ENCODE measurements around the gene DIRAS3.
"Not testable (repeated sequence)": the region's sequence is repeated elsewhere in the genome, so short reads cannot be mapped to it uniquely, and the experiment has no call there.

DIRAS3 gene

GRCh38 chr1:68081775-68082283, 31.4 kb upstream of the DIRAS3 start:
- DNase-seq (ENCODE audit: low read depth) = no peak
- H3K4me3 ChIP-seq (ENCODE audit: low read depth, low read length) = no peak overlapping the region
- no peak for TF ChIP-seq POLR2A (IDR thresholded peaks at IDR 0.05; ENCODE audit: extremely low read depth, insufficient read length)
- no peak for TF ChIP-seq CTCF (IDR thresholded peaks at IDR 0.05; ENCODE audit: low read depth, low read length)
- no peak for TF ChIP-seq MYC (IDR thresholded peaks at IDR 0.05; ENCODE audit: low read depth, low read length)
- TF ChIP-seq MAX (IDR thresholded peaks at IDR 0.05; ENCODE audit: low read depth, low read length) = no peak

- H3K4me3 ChIP-seq (ENCODE audit: low read depth, low read length) = no peak overlapping the region
- DNase-seq (ENCODE audit: low read depth) = no peak
- no peak for TF ChIP-seq CTCF (IDR thresholded peaks at IDR 0.05; ENCODE audit: low read depth, low read length)
- TF ChIP-seq MAX (IDR thresholded peaks at IDR 0.05; ENCODE audit: low read depth, low read length) = no peak
- TF ChIP-seq POLR2A (IDR thresholded peaks at IDR 0.05; ENCODE audit: extremely low read depth, insufficient read length) = no peak
Observed at GRCh38 chr1:68078647-68079046, 28.2 kb upstream of the DIRAS3 start.

- no peak for TF ChIP-seq POLR2A (IDR thresholded peaks at IDR 0.05; ENCODE audit: extremely low read depth, insufficient read length)
- TF ChIP-seq MAX (IDR thresholded peaks at IDR 0.05; ENCODE audit: low read depth, low read length) = no peak
- no peak for TF ChIP-seq CTCF (IDR thresholded peaks at IDR 0.05; ENCODE audit: low read depth, low read length)
- TF ChIP-seq MYC (IDR thresholded peaks at IDR 0.05; ENCODE audit: low read depth, low read length) = no peak
- no peak overlapping the region for H3K4me3 ChIP-seq (ENCODE audit: low read depth, low read length)
- no peak for DNase-seq (ENCODE audit: low read depth)
Observed at GRCh38 chr1:68074472-68074871, 24.0 kb upstream of the DIRAS3 start.

- H3K4me3 ChIP-seq (ENCODE audit: low read depth, low read length) = no peak overlapping the region
- DNase-seq (ENCODE audit: low read depth) = no peak
- no peak for TF ChIP-seq MYC (IDR thresholded peaks at IDR 0.05; ENCODE audit: low read depth, low read length)
- TF ChIP-seq CTCF (IDR thresholded peaks at IDR 0.05; ENCODE audit: low read depth, low read length) = no peak
- TF ChIP-seq MAX (IDR thresholded peaks at IDR 0.05; ENCODE audit: low read depth, low read length) = no peak
- no peak for TF ChIP-seq POLR2A (IDR thresholded peaks at IDR 0.05; ENCODE audit: extremely low read depth, insufficient read length)
Observed at GRCh38 chr1:68065766-68066165, 15.3 kb upstream of the DIRAS3 start.

GRCh38 chr1:68058053-68058452, 7.6 kb upstream of the DIRAS3 start:
- not testable (repeated sequence) for DNase-seq (ENCODE audit: low read depth); H3K4me3 ChIP-seq (ENCODE audit: low read depth, low read length)

- DNase-seq (ENCODE audit: low read depth) = no peak
- no peak overlapping the region for H3K4me3 ChIP-seq (ENCODE audit: low read depth, low read length)
- TF ChIP-seq MYC (IDR thresholded peaks at IDR 0.05; ENCODE audit: low read depth, low read length) = no peak
Observed at GRCh38 chr1:68057564-68057963, 7.1 kb upstream of the DIRAS3 start.

GRCh38 chr1:68057050-68057449, 6.6 kb upstream of the DIRAS3 start:
- TF ChIP-seq MAX (IDR thresholded peaks at IDR 0.05; ENCODE audit: low read depth, low read length) (no peak), MYC (IDR thresholded peaks at IDR 0.05; ENCODE audit: low read depth, low read length) (no peak), POLR2A (IDR thresholded peaks at IDR 0.05; ENCODE audit: extremely low read depth, insufficient read length) (no peak), CTCF (IDR thresholded peaks at IDR 0.05; ENCODE audit: low read depth, low read length) (no peak)
- H3K4me3 ChIP-seq (ENCODE audit: low read depth, low read length) = no peak overlapping the region
- no peak for DNase-seq (ENCODE audit: low read depth)
